GM18520 (cell line): Measurements from ENCODE around the gene UBB.
A peak's percentile ranks its signal among the peaks of the same experiment; 100 is the strongest.

Experiments used
- ATAC-seq: cut with Tn5 transposase; IDR thresholded peaks from one replicate; pipeline ENCODE4 v1.9.1; 2021; ENCODE audit not compliant: unreplicated experiment

The UBB gene

GRCh38 chr17:16380640-16381495 lies at the start of gene UBB:
Gene UBB, plus strand, starts transcription at chr17:16381091. Its CDS starts 817 bp downstream, at chr17:16381908.
- ATAC-seq = peak; percentile 79

GRCh38 chr17:16338391-16338790 lies 42.5 kb upstream of the UBB start:
- ATAC-seq = no peak

GRCh38 chr17:16339402-16339801 lies 41.5 kb upstream of the UBB start:
- no peak for ATAC-seq

GRCh38 chr17:16339959-16340358 lies 40.9 kb upstream of the UBB start:
- no peak for ATAC-seq

- no peak for ATAC-seq
Measured at GRCh38 chr17:16342979-16343378, 37.9 kb upstream of the UBB start.

GRCh38 chr17:16343569-16343968 lies 37.3 kb upstream of the UBB start:
- no peak for ATAC-seq

GRCh38 chr17:16345565-16345964 lies 35.3 kb upstream of the UBB start:
- ATAC-seq = no peak

- ATAC-seq = no peak
Measured at GRCh38 chr17:16346721-16347271, 34.1 kb upstream of the UBB start.

GRCh38 chr17:16348586-16348985 lies 32.3 kb upstream of the UBB start:
- no peak for ATAC-seq

- ATAC-seq = no peak
Measured at GRCh38 chr17:16349431-16349830, 31.5 kb upstream of the UBB start.

- ATAC-seq = no peak
Measured at GRCh38 chr17:16351831-16352230, 29.1 kb upstream of the UBB start.

GRCh38 chr17:16352303-16352666 lies 28.6 kb upstream of the UBB start:
- no peak for ATAC-seq

- no peak for ATAC-seq
Measured at GRCh38 chr17:16352667-16353316, 28.1 kb upstream of the UBB start.

- no peak for ATAC-seq
Measured at GRCh38 chr17:16353317-16354174, 27.3 kb upstream of the UBB start, which contains the start of gene CENPV. Gene CENPV, minus strand, starts transcription at chr17:16353469. Its CDS starts 33 bp downstream, at chr17:16353436.

- no peak for ATAC-seq
Measured at GRCh38 chr17:16354585-16354984, 26.3 kb upstream of the UBB start.

GRCh38 chr17:16358394-16358793 lies 22.5 kb upstream of the UBB start:
- no peak for ATAC-seq

- no peak for ATAC-seq
Measured at GRCh38 chr17:16361874-16362273, 19.0 kb upstream of the UBB start.

GRCh38 chr17:16363749-16364536 lies 16.9 kb upstream of the UBB start:
- peak; percentile 60 for ATAC-seq

- ATAC-seq = no peak
Measured at GRCh38 chr17:16364625-16365024, 16.3 kb upstream of the UBB start.

- no peak for ATAC-seq
Measured at GRCh38 chr17:16371742-16372141, 9.1 kb upstream of the UBB start.
